ENCODE results near the gene PMF1.

PMF1 gene

GRCh38 chr1:156270314-156270713 lies 57.5 kb downstream of the PMF1 start:
- ATAC-seq (replicated peaks) (no peak), DNase-seq (no peak)
- peaks cover 0 to 5% of the 10 kb centered on the region in 2 donors for H3K4me1 Mint-ChIP-seq (ENCODE audit: low read depth in 2 of 2)
- peaks cover 95% of the 10 kb centered on the region for H3K36me3 Mint-ChIP-seq (ENCODE audit: insufficient read depth)
- no peak overlapping the region for H3K4me3 Mint-ChIP-seq
- no peaks in the 10 kb centered on the region for H3K9me3 Mint-ChIP-seq
- H3K27me3 Mint-ChIP-seq, result no peaks in the 10 kb centered on the region
- no peak overlapping the region for H3K27ac Mint-ChIP-seq

GRCh38 chr1:156276532-156276931 lies 63.7 kb downstream of the PMF1 start:
- H3K4me1 Mint-ChIP-seq (ENCODE audit: low read depth in 2 of 2), result peaks cover 12 to 13% of the 10 kb centered on the region in 2 donors
- H3K36me3 Mint-ChIP-seq (ENCODE audit: insufficient read depth), result peaks cover 74% of the 10 kb centered on the region
- H3K27me3 Mint-ChIP-seq, result no peaks in the 10 kb centered on the region
- H3K27ac Mint-ChIP-seq, result no peak overlapping the region
- DNase-seq (no peak), ATAC-seq (replicated peaks) (no peak)
- no peaks in the 10 kb centered on the region for H3K9me3 Mint-ChIP-seq
- no peak overlapping the region for H3K4me3 Mint-ChIP-seq

- H3K36me3 Mint-ChIP-seq (ENCODE audit: insufficient read depth), result peaks cover 69% of the 10 kb centered on the region
- H3K27me3 Mint-ChIP-seq, result no peaks in the 10 kb centered on the region
- no peak for ATAC-seq (replicated peaks)
- H3K9me3 Mint-ChIP-seq, result no peaks in the 10 kb centered on the region
- no peak overlapping the region for H3K27ac Mint-ChIP-seq
- H3K4me1 Mint-ChIP-seq (ENCODE audit: low read depth in 2 of 2), result peaks cover 15 to 16% of the 10 kb centered on the region in 2 donors
- DNase-seq, result no peak
- no peak overlapping the region for H3K4me3 Mint-ChIP-seq
These were observed 64.2 kb downstream of the PMF1 start for GRCh38 chr1:156276966-156277381.

- no peak for ATAC-seq (replicated peaks)
- peaks cover 26 to 33% of the 10 kb centered on the region in 2 donors for H3K4me1 Mint-ChIP-seq (ENCODE audit: low read depth in 2 of 2)
- H3K27ac Mint-ChIP-seq, result no peak overlapping the region
- DNase-seq, result no peak
- H3K4me3 Mint-ChIP-seq, result no peak overlapping the region
- peaks cover 50% of the 10 kb centered on the region for H3K36me3 Mint-ChIP-seq (ENCODE audit: insufficient read depth)
- H3K27me3 Mint-ChIP-seq, result no peaks in the 10 kb centered on the region
- H3K9me3 Mint-ChIP-seq, result no peaks in the 10 kb centered on the region
These were observed 67.0 kb downstream of the PMF1 start for GRCh38 chr1:156279837-156280236.

- peaks cover 26 to 33% of the 10 kb centered on the region in 2 donors for H3K4me1 Mint-ChIP-seq (ENCODE audit: low read depth in 2 of 2)
- peaks cover 40% of the 10 kb centered on the region for H3K36me3 Mint-ChIP-seq (ENCODE audit: insufficient read depth)
- ATAC-seq (replicated peaks), result peak; percentile 18
- no peaks in the 10 kb centered on the region for H3K27me3 Mint-ChIP-seq
- peak overlapping the region; percentile 94 to 98 for H3K27ac Mint-ChIP-seq
- peak in 2 of 3 experiments; percentile 18 to 26 for DNase-seq
- H3K4me3 Mint-ChIP-seq, result peak overlapping the region; percentile 89 to 99
- no peaks in the 10 kb centered on the region for H3K9me3 Mint-ChIP-seq
These were observed 68.5 kb downstream of the PMF1 start for GRCh38 chr1:156281281-156281680.

GRCh38 chr1:156281693-156282478 lies 69.1 kb downstream of the PMF1 start:
- H3K36me3 Mint-ChIP-seq (ENCODE audit: insufficient read depth), result peaks cover 38% of the 10 kb centered on the region
- ATAC-seq (replicated peaks) (no peak), DNase-seq (no peak)
- H3K4me3 Mint-ChIP-seq, result peak overlapping the region; percentile 89 to 99
- peaks cover 26 to 33% of the 10 kb centered on the region in 2 donors for H3K4me1 Mint-ChIP-seq (ENCODE audit: low read depth in 2 of 2)
- H3K27me3 Mint-ChIP-seq, result no peaks in the 10 kb centered on the region
- H3K27ac Mint-ChIP-seq, result peak overlapping the region; percentile 94 to 98
- H3K9me3 Mint-ChIP-seq, result no peaks in the 10 kb centered on the region

GRCh38 chr1:156282479-156283222 lies 69.8 kb downstream of the PMF1 start, which contains the start of gene SMG5:
Gene SMG5, minus strand, starts transcription at chr1:156282825. Its CDS starts 145 bp downstream, at chr1:156282680.
- Mint-ChIP-seq H3K27me3 (no peaks in the 10 kb centered on the region), H3K27ac (peak within 1 kb of the TSS; percentile 94 to 98), H3K4me3 (peak within 1 kb of the TSS; percentile 89 to 99), H3K36me3 (ENCODE audit: insufficient read depth) (peaks cover 32% of the 10 kb centered on the region), H3K4me1 (ENCODE audit: low read depth in 2 of 2) (peaks cover 26 to 33% of the 10 kb centered on the region in 2 donors), H3K9me3 (no peaks in the 10 kb centered on the region)
- DNase-seq, result peak; percentile 93
- peak; percentile 92 for ATAC-seq (replicated peaks)

GRCh38 chr1:156283521-156283920 lies 70.7 kb downstream of the PMF1 start:
- Mint-ChIP-seq H3K36me3 (ENCODE audit: insufficient read depth) (peaks cover 25% of the 10 kb centered on the region), H3K4me1 (ENCODE audit: low read depth in 2 of 2) (peaks cover 26 to 33% of the 10 kb centered on the region in 2 donors), H3K27me3 (no peaks in the 10 kb centered on the region), H3K4me3 (peak overlapping the region; percentile 89 to 99), H3K9me3 (no peaks in the 10 kb centered on the region), H3K27ac (peak overlapping the region; percentile 94 to 98)
- DNase-seq (no peak), ATAC-seq (replicated peaks) (no peak)

- Mint-ChIP-seq H3K27me3 (no peaks in the 10 kb centered on the region), H3K4me3 (peak within 1 kb of the TSS; percentile 89 to 99), H3K36me3 (ENCODE audit: insufficient read depth) (peaks cover 25% of the 10 kb centered on the region), H3K4me1 (ENCODE audit: low read depth in 2 of 2) (peaks cover 26 to 33% of the 10 kb centered on the region in 2 donors), H3K9me3 (no peaks in the 10 kb centered on the region), H3K27ac (peak within 1 kb of the TSS; percentile 94 to 98)
- DNase-seq (no peak), ATAC-seq (replicated peaks) (no peak)
These were observed 71.3 kb downstream of the PMF1 start, which contains the start of gene TMEM79 for GRCh38 chr1:156284112-156284511. Gene TMEM79, plus strand, starts transcription at chr1:156284325. Its CDS starts 902 bp downstream, at chr1:156285227.

- ATAC-seq (replicated peaks) (no peak), DNase-seq (no peak)
- Mint-ChIP-seq H3K36me3 (ENCODE audit: insufficient read depth) (peaks cover 25% of the 10 kb centered on the region), H3K9me3 (no peaks in the 10 kb centered on the region), H3K27me3 (no peaks in the 10 kb centered on the region), H3K4me3 (no peak overlapping the region), H3K4me1 (ENCODE audit: low read depth in 2 of 2) (peaks cover 26 to 33% of the 10 kb centered on the region in 2 donors), H3K27ac (no peak overlapping the region)
These were observed 72.0 kb downstream of the PMF1 start for GRCh38 chr1:156284757-156285156.

GRCh38 chr1:156285437-156285836 lies 72.6 kb downstream of the PMF1 start:
- Mint-ChIP-seq H3K4me3 (no peak overlapping the region), H3K27ac (no peak overlapping the region), H3K27me3 (no peaks in the 10 kb centered on the region), H3K9me3 (no peaks in the 10 kb centered on the region), H3K4me1 (ENCODE audit: low read depth in 2 of 2) (peaks cover 23 to 30% of the 10 kb centered on the region in 2 donors), H3K36me3 (ENCODE audit: insufficient read depth) (peaks cover 25% of the 10 kb centered on the region)
- no peak for DNase-seq
- no peak for ATAC-seq (replicated peaks)

- Mint-ChIP-seq H3K27me3 (no peaks in the 10 kb centered on the region), H3K36me3 (ENCODE audit: insufficient read depth) (peaks cover 25% of the 10 kb centered on the region), H3K27ac (no peak overlapping the region), H3K9me3 (no peaks in the 10 kb centered on the region), H3K4me1 (ENCODE audit: low read depth in 2 of 2) (peaks cover 18 to 26% of the 10 kb centered on the region in 2 donors), H3K4me3 (peak overlapping the region in 1 of 2 donors; percentile 23)
- DNase-seq (no peak), ATAC-seq (replicated peaks) (no peak)
These were observed 73.3 kb downstream of the PMF1 start for GRCh38 chr1:156286061-156286460.

Data from effector memory CD8-positive, alpha-beta T cell (primary cell).